Upper lobe of right lung (tissue), 1 donor: Measurements from ENCODE around the gene PIK3R5. TPM values are rescaled to one million over a fixed set of nuclear protein-coding genes. Genes with fewer than 3 reads are reported as not detected.
"Not testable (repeated sequence)": the region's sequence is repeated elsewhere in the genome, so short reads cannot be mapped to it uniquely, and the experiment has no call there.

Source experiments
- ATAC-seq: fragments of 200-7000 bp; cut with Tn5 transposase; one replicate; pipeline ENCODE4 v1.9.1; 2020; ENCODE audit warnings: mild to moderate bottlenecking, moderate library complexity
- DNase-seq: peaks from one replicate; pipeline ENCODE4 v3.0.0-alpha.2; 2020
- H3K27ac ChIP-seq: fragments of 200-600 bp; one replicate; pipeline ENCODE4 v1.8.0; 2022
- H3K27me3 ChIP-seq: fragments of 200-600 bp; one replicate; pipeline ENCODE4 v1.8.0; 2022; ENCODE audit warnings: mild to moderate bottlenecking
- H3K36me3 ChIP-seq: fragments of 200-600 bp; one replicate; pipeline ENCODE4 v1.8.0; 2022
- H3K4me1 ChIP-seq: fragments of 200-600 bp; one replicate; pipeline ENCODE4 v1.8.0; 2022
- H3K4me3 ChIP-seq: fragments of 200-600 bp; one replicate; pipeline ENCODE4 v1.8.0; 2022; ENCODE audit warnings: mild to moderate bottlenecking
- H3K9me3 ChIP-seq: fragments of 200-600 bp; one replicate; pipeline ENCODE4 v1.8.0; 2022
- intact Hi-C: fragments of 100-400 bp; cut with DNase I; formaldehyde crosslinking; loops from one replicate; pipeline ENCODE4 v1.11.0; 2022
- total RNA-seq: library from RNA; stranded (reverse); fragmentation: NEBNext Ultra II Directional; extraction: Animal tissue kit (Norgen Biotek cat#: 25700); gene quantifications from one replicate; pipeline ENCODE4 v1.2.1, GENCODE V29; 2021
- TF ChIP-seq, protein P1 (sequence below): fragments of 200-600 bp; IDR thresholded peaks from one replicate; pipeline ENCODE4 v1.8.0; 2022; ENCODE audit warnings: antibody characterized with exemption
- donor health status: DM: no; HTN: yes; CAD: no; lungs with severe emphysema.

Gene PIK3R5
- total RNA-seq, 1 donor from 2014 or later: 37.7 TPM

DNA sequence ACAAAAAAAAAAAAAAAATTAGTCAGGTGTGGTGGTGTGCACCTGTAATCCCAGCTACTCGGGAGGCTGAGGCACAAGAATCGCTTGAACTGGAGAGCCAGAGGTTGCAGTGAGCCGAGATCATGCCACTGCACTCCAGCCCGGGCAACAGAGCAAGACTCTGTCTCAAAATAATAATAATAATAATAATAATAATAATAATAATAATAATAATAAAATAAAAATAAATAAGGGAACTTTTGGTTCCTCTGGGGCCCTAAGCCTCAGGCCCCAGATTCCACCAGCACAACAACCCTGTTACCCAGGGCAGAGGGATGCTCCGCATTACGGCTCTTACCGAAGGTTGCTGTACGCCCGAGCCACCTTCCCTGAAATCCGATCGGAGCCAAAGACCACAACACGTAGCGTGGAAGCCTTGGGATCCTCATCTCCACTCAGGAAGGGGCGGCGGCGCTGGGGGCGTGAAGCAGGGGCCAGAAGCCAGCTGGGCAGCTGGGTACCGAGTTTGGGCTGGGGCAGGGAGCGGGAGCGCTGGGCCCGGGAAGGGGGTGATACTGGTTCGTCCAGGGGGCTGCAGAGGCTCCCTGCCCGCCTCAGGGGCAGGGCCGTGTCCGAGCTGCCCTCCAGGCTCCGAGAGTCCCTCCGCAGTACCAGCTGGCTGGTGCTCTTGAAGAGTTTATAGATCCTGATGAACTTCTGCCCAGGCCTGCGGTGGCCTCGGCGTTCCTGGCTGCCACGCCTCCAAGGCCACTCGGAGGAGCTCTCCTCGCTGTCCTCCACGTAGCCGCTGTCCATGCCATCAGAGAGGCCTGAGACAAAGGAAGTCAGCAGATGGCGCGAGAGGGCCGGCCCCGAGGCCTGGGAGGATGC is 77.4 kb downstream of the PIK3R5 start:
- peaks cover 10% of the 10 kb centered on the region for H3K36me3 ChIP-seq
- H3K9me3 ChIP-seq: no peaks in the 10 kb centered on the region
- DNase-seq: no peak
- no peak overlapping the region for H3K4me3 ChIP-seq
- no peaks in the 10 kb centered on the region for H3K27me3 ChIP-seq
- H3K4me1 ChIP-seq: no peaks in the 10 kb centered on the region
- H3K27ac ChIP-seq: no peak overlapping the region
- peak; percentile 20 for ATAC-seq
- TF ChIP-seq, protein P1, sequence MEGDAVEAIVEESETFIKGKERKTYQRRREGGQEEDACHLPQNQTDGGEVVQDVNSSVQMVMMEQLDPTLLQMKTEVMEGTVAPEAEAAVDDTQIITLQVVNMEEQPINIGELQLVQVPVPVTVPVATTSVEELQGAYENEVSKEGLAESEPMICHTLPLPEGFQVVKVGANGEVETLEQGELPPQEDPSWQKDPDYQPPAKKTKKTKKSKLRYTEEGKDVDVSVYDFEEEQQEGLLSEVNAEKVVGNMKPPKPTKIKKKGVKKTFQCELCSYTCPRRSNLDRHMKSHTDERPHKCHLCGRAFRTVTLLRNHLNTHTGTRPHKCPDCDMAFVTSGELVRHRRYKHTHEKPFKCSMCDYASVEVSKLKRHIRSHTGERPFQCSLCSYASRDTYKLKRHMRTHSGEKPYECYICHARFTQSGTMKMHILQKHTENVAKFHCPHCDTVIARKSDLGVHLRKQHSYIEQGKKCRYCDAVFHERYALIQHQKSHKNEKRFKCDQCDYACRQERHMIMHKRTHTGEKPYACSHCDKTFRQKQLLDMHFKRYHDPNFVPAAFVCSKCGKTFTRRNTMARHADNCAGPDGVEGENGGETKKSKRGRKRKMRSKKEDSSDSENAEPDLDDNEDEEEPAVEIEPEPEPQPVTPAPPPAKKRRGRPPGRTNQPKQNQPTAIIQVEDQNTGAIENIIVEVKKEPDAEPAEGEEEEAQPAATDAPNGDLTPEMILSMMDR: no peak
- intact Hi-C loops: no loop called here

DNA sequence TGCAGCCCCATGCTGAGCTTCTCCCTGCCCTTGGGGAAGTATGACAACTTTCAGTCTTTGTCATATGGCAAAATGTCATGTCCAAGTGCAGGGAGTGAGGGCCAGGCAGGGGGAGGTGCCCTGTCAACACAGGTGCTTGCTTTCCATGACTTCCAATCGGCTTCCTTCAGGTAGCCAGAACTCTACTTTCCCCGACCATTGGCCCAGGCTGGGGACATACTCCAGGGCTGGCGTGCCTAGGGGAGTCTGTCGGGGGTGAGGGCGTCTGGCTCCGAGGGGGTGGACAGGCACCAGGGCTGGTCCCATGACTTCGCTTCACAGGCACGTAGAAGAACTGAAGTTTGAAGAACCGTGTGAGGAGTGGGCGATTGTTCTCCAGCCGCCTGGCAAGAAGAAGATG is 78.2 kb downstream of the PIK3R5 start:
- TF ChIP-seq, protein P1: no peak
- Histone ChIP-seq H3K27ac (no peak overlapping the region), H3K4me1 (no peaks in the 10 kb centered on the region), H3K27me3 (no peaks in the 10 kb centered on the region), H3K36me3 (peaks cover 10% of the 10 kb centered on the region), H3K9me3 (no peaks in the 10 kb centered on the region), H3K4me3 (no peak overlapping the region)
- ATAC-seq: no peak
- intact Hi-C loops: no loop called here
- DNase-seq: no peak

DNA sequence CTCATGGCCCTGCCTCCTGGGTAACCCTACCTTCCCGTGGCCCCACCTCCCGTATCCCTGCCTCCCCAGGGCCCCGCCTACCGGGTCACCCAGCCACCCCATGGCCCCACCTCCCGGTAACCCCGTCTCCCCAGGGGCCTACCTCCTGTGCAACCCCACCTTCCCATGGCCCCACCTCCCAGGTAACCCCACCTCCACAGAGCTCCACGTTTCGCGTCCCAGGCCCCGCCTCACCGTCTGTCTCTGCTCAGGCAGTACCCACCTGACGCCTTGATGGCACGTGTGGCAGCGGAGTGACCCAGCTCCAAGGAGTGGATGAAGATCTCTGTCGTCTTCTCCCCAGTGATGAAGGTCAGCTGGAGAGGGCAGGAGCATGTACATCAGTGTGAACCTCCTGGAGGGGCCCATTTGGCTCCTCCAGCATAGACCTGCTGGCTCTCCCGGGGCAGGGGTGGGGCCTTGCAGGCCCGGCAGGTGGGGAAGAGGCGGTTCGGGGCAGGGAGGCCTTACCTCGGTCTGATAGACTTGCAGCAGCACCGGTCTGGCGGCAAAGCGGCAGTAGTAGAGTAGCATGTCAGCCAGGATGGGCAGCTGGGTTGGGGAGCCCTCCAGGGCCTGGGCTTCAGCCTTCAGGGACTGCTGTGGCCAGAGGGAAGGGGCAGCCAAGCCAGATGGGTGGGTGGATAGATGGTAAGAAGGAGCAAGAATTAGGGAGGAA is 79.4 kb downstream of the PIK3R5 start:
- Histone ChIP-seq H3K4me3 (no peak overlapping the region), H3K36me3 (peaks cover 10% of the 10 kb centered on the region), H3K4me1 (no peaks in the 10 kb centered on the region), H3K9me3 (no peaks in the 10 kb centered on the region), H3K27ac (no peak overlapping the region), H3K27me3 (peaks cover 4% of the 10 kb centered on the region)
- intact Hi-C loops: no loop called here
- ATAC-seq (peak; percentile 11), DNase-seq (no peak)
- TF ChIP-seq, protein P1: no peak

DNA sequence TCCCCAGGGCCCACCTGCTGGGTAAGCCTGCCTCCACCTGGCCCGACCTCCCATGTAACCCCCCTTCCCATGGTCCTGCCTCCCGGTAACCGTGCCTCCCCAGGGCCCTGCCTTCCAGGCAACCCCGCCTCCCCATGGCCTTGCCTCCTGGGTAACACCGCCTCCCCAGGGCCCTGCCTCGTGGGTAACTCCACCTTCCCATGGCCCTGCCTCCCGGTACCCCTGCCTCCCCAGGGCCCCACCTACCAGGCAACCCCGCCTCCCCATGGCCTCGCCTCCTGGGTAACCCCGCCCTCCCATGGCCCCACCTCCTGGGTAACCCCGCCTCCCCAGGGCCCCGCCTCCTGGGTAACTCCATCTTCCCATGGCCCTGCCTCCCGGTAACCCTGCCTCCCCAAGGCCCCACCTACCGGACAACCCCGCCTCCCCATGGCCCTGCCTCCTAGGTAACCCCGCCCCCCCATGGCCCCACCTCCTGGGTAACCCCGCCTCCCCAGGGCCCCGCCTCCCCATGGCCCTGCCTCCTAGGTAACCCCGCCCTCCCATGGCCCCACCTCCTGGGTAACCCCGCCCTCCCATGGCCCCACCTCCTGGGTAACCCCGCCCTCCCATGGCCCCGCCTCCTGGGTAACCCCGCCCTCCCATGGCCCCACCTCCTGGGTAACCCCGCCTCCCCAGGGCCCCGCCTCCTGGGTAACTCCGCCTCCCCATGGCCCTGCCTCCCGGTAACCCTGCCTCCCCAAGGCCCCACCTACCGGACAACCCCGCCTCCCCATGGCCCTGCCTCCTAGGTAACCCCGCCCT is 80.1 kb downstream of the PIK3R5 start:
- H3K27ac ChIP-seq, H3K36me3 ChIP-seq, H3K4me3 ChIP-seq, DNase-seq, H3K4me1 ChIP-seq, H3K27me3 ChIP-seq, H3K9me3 ChIP-seq, intact Hi-C loops: not testable (repeated sequence)
- peak; percentile 14 for ATAC-seq

DNA sequence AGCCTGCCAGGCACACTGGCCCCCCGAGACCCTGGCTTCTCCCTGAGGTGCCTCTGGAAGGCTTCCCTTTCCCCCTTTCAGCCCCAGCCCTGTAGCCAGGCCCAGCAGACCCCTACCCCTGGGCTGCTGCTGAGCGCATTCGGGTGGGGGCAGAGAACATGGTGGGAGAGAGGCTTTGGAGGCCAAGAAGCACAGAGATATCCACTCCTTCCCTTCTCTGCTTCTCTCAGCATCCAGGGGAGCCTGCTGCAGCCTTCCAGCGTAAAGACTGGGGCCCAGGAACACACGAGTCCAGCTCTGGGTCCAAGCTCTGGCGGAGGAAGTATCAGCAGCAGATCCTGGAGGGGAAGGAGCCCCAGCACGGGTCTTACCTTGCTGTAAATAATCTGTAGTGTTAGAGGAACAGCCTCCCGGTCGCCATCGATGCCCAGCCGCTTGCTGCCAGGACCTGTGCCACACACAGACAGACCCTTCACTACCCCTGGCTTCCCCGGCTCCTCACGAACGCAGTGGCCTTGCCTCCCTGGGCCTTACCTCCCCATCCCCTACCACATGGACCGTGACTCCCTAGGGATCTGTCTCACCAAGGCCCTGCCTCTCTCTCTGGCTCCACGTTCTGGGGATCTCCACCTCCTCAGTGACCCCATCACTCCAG is 81.0 kb downstream of the PIK3R5 start:
- Histone ChIP-seq H3K27ac (no peak overlapping the region), H3K4me1 (no peaks in the 10 kb centered on the region), H3K27me3 (peaks cover 4% of the 10 kb centered on the region), H3K4me3 (no peak overlapping the region), H3K36me3 (no peaks in the 10 kb centered on the region), H3K9me3 (no peaks in the 10 kb centered on the region)
- DNase-seq: no peak
- ATAC-seq: no peak
- TF ChIP-seq, protein P1: no peak
- intact Hi-C loops: no loop called here
